Nucleus accumbens (tissue), 56 donors: Measurements from ENCODE around the gene SLC9A9.

Experiments
- DNase-seq, 56 donors: peaks; one replicate each; lab custom pipeline; 2025; lab: John Stamatoyannopoulos, UW

Gene SLC9A9

GRCh38 chr3:143242691-143243090, 605.6 kb downstream of the SLC9A9 start:
- no peak for DNase-seq

- DNase-seq = no peak
Observed at GRCh38 chr3:143242101-143242500, 606.2 kb downstream of the SLC9A9 start.

- DNase-seq = no peak
Observed at GRCh38 chr3:143241481-143241951, 606.8 kb downstream of the SLC9A9 start.

- no peak for DNase-seq
Observed at GRCh38 chr3:143240886-143241285, 607.4 kb downstream of the SLC9A9 start.

GRCh38 chr3:143239031-143239430, 609.2 kb downstream of the SLC9A9 start:
- no peak for DNase-seq

GRCh38 chr3:143237077-143237627, 611.1 kb downstream of the SLC9A9 start:
- no peak for DNase-seq

- no peak for DNase-seq
Observed at GRCh38 chr3:143236226-143236964, 611.9 kb downstream of the SLC9A9 start.

- DNase-seq = no peak
Observed at GRCh38 chr3:143235614-143236204, 612.6 kb downstream of the SLC9A9 start.

- no peak for DNase-seq
Observed at GRCh38 chr3:143234526-143234925, 613.7 kb downstream of the SLC9A9 start.

GRCh38 chr3:143232981-143233380, 615.3 kb downstream of the SLC9A9 start:
- DNase-seq = no peak

GRCh38 chr3:143228405-143228804, 619.9 kb downstream of the SLC9A9 start:
- DNase-seq = no peak

GRCh38 chr3:143226678-143227291, 621.5 kb downstream of the SLC9A9 start:
- peak in 2 of 56 donors; percentile 3 for DNase-seq

- no peak for DNase-seq
Observed at GRCh38 chr3:143224716-143225115, 623.6 kb downstream of the SLC9A9 start.

GRCh38 chr3:143222981-143223380, 625.3 kb downstream of the SLC9A9 start:
- no peak for DNase-seq

- DNase-seq = no peak
Observed at GRCh38 chr3:143222505-143222904, 625.8 kb downstream of the SLC9A9 start.

GRCh38 chr3:143221446-143221845, 626.8 kb downstream of the SLC9A9 start:
- DNase-seq = no peak

- DNase-seq = no peak
Observed at GRCh38 chr3:143220741-143221140, 627.5 kb downstream of the SLC9A9 start.

- DNase-seq = no peak
Observed at GRCh38 chr3:143218166-143218835, 630.0 kb downstream of the SLC9A9 start.

GRCh38 chr3:143217283-143217682, 631.0 kb downstream of the SLC9A9 start:
- DNase-seq = no peak

GRCh38 chr3:143216709-143217182, 631.5 kb downstream of the SLC9A9 start:
- no peak for DNase-seq
